Activated CD8-positive, alpha-beta memory T cell treated with anti-CD3 and anti-CD28 coated beads for 36 hours (primary cell): Measurements from ENCODE around the gene MMP17. TPM values are rescaled to one million over a fixed set of nuclear protein-coding genes. Genes with fewer than 3 reads are reported as not detected.

ENCODE experiments used
- CTCF ChIA-PET: fragments of 350-600 bp; sonication (Branson Sonifier 250); formaldehyde crosslinking; loops from one replicate; lab custom pipeline; 2021; ENCODE audit warnings: antibody characterized with exemption; lab: Charles Lee
- POLR2A ChIA-PET: fragments of 350-600 bp; sonication (Branson Sonifier 250); formaldehyde crosslinking; loops from one replicate; lab custom pipeline; 2021; ENCODE audit warnings: antibody characterized with exemption; lab: Charles Lee
- total RNA-seq, 2 experiments: library from RNA; stranded (reverse); gene quantifications; one replicate each; pipeline ENCODE4 v1.2.3, GENCODE V29; 2021

MMP17 gene
- total RNA-seq, 2 experiments from 2014 or later, result 0.21 to 0.51 TPM

- CTCF ChIA-PET, result no interaction called here
- POLR2A ChIA-PET, result interaction anchor here (0.6 kb wide), 1 partner anchor 110 kb away, joined by 4 read pairs; no protein-coding TSS in a partner anchor
These were observed 620 bp downstream of the MMP17 start for GRCh38 chr12:131828671-131829355.

- CTCF ChIA-PET, result no interaction called here
- POLR2A ChIA-PET, result interaction anchor here (0.6 kb wide), 1 partner anchor 110 kb away, joined by 4 read pairs; no protein-coding TSS in a partner anchor
These were observed 1.2 kb downstream of the MMP17 start for GRCh38 chr12:131829356-131829747.

- ChIA-PET CTCF (no interaction called here), POLR2A (interaction anchor here (0.6 kb wide), 1 partner anchor 111 kb away, joined by 4 read pairs; no protein-coding TSS in a partner anchor)
These were observed 1.7 kb downstream of the MMP17 start for GRCh38 chr12:131829791-131830334.

- CTCF ChIA-PET, result no interaction called here
- POLR2A ChIA-PET, result no interaction called here
These were observed 2.2 kb downstream of the MMP17 start for GRCh38 chr12:131830335-131830913.

GRCh38 chr12:131830914-131831571 is 2.9 kb downstream of the MMP17 start:
- ChIA-PET POLR2A (no interaction called here), CTCF (no interaction called here)

GRCh38 chr12:131831635-131832041 is 3.4 kb downstream of the MMP17 start:
- ChIA-PET POLR2A (no interaction called here), CTCF (no interaction called here)

GRCh38 chr12:131832321-131833231 is 4.4 kb downstream of the MMP17 start:
- POLR2A ChIA-PET, result no interaction called here
- CTCF ChIA-PET, result no interaction called here

- ChIA-PET CTCF (no interaction called here), POLR2A (no interaction called here)
These were observed 5.2 kb downstream of the MMP17 start for GRCh38 chr12:131833288-131833895.

GRCh38 chr12:131833896-131834641 is 5.9 kb downstream of the MMP17 start:
- CTCF ChIA-PET, result no interaction called here
- POLR2A ChIA-PET, result no interaction called here

GRCh38 chr12:131834798-131835615 is 6.8 kb downstream of the MMP17 start:
- POLR2A ChIA-PET, result no interaction called here
- CTCF ChIA-PET, result no interaction called here

GRCh38 chr12:131835616-131836171 is 7.5 kb downstream of the MMP17 start:
- ChIA-PET CTCF (no interaction called here), POLR2A (no interaction called here)

- POLR2A ChIA-PET, result no interaction called here
- CTCF ChIA-PET, result no interaction called here
These were observed 8.0 kb downstream of the MMP17 start for GRCh38 chr12:131836193-131836592.

GRCh38 chr12:131836714-131837397 is 8.7 kb downstream of the MMP17 start:
- ChIA-PET CTCF (no interaction called here), POLR2A (no interaction called here)

GRCh38 chr12:131840643-131841416 is 12.6 kb downstream of the MMP17 start:
- CTCF ChIA-PET, result no interaction called here
- POLR2A ChIA-PET, result no interaction called here

- ChIA-PET CTCF (no interaction called here), POLR2A (no interaction called here)
These were observed 13.4 kb downstream of the MMP17 start for GRCh38 chr12:131841547-131841946.

GRCh38 chr12:131842169-131842568 is 14.0 kb downstream of the MMP17 start:
- CTCF ChIA-PET, result no interaction called here

More at GRCh38 chr12:131842169-131842568, 14.0 kb downstream of the MMP17 start:
- POLR2A ChIA-PET, result no interaction called here
